SKM-1 treated with dmso at 0.1 percent for 144 hours (cell line): Measurements from ENCODE around the gene RCE1.

Experiments
- DNase-seq: peaks from one replicate; lab custom pipeline; 2025; ENCODE audit not compliant: unreplicated experiment; lab: John Stamatoyannopoulos, UW

RCE1 gene

DNA sequence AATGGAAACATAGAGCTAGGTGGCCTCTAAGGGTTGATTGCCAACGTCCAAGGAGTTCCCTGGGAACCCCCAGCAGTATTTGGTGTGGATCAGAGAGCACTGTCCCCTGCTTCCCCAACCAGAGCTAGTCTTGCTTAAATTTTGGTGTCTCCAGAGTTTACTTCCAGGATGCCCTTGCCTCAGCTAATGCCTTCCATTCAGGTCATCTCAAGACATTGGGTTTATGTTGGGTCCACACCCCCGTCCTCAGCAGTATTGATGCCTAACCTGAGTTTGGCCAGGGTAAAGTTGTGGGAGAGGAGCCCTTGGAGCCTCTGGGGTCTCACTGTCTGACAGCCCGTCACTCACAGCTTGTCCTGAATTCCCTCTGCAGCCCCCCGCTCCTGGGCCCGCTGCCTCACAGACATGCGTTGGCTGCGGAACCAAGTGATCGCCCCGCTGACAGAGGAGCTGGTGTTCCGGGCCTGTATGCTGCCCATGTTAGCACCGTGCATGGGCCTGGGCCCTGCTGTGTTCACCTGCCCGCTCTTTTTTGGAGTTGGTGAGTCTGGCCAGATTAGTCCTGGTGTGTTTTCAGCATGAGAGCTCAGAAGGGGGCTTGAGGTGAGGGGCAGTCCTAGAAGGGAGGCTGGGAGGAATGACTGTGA lies 1.4 kb downstream of the RCE1 start:
- no peak for DNase-seq

DNA sequence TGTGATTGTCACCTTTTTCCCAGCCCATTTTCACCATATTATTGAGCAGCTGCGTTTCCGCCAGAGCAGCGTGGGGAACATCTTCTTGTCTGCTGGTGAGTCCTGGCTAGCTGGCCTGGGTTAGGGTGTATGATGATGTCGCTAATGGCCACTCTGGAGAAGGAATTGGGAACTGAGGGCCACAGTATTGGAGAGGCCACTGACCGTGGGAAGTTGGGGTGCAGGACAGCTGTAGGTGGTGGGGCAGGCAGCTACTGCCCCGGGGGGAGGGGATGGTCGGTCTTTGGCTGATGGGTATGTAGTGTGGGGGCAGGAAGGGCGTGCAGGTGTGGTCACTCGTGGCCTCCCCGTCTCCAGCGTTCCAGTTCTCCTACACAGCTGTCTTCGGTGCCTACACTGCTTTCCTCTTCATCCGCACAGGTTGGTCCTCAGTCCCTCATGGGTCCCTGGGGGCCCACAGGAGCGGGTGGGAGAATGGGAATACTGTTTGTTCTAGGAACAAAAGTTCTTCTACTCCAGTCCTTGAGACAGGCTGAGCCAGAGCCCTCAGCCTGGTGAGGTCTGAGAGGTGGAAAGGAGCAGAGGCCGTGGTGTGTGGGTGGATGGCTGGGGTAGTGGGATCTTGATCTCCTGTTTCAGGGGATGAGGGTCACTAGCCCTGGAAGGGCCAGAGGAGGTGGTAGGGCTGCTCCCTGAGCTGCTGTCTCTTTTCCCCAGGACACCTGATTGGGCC lies 2.1 kb downstream of the RCE1 start:
- no peak for DNase-seq

DNA sequence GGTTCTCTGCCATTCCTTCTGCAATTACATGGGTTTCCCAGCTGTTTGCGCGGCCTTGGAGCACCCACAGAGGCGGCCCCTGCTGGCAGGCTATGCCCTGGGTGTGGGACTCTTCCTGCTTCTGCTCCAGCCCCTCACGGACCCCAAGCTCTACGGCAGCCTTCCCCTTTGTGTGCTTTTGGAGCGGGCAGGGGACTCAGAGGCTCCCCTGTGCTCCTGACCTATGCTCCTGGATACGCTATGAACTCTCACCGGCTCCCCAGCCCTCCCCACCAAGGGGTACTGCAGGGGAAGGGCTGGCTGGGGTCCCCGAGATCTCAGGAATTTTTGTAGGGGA lies 2.6 kb downstream of the RCE1 start:
- DNase-seq: no peak

DNA sequence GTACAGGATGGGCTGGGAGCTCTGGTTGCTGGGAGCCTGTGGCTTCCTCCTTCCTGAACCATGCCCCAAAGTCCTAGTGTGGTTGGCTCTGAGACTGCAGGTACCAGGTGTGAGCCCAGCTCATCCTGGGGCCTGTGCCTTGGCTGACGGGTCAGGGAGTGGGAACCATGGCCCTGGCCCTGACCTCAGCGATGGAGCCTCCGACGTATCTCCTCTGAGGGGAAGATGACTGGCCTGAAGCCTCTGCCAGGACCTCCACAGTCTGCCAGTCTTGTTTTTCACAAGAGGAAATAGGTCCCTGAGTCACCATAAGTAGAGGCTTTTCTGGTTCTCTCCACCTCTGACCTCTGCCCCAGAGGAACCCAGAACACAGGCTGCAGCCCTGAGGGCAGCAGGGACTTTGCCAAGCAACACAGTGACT lies 3.4 kb downstream of the RCE1 start:
- no peak for DNase-seq

DNA sequence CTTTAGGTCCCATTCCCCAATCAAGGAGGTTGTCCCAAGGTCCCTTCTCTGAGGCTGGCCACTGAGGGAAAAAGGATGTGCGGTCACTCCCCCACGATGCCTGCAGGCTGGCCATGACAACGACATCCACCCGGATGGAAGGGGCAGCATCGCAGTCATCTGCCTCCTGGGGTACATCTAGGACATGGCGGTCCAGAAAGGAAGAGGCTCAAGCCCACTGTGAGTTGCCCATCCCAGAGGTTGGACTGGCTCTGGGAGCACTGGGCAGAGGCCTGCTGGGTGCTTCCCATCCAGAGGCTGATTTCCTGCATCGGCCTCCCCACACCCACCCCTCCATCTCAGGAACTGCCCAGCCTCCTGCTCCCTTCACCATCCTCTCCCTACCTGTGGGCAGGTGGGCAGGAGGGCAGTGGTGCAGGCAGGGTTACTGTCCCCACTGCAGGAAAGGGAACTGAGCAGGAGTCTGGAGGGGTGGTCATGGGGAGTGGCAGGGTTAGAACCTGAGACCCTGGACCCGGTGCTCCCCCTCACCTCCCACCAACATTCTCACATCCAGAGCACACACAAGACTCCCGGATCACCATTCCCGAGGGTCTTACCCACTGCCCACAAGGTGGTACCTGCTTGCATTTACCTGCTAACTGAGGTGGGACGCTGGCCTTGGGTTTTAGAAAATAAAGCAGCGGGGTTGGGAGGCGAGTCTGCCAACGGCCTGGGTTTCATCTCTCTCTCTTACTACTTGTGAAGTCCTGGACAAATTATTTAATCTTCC lies 4.4 kb downstream of the RCE1 start:
- DNase-seq: no peak

DNA sequence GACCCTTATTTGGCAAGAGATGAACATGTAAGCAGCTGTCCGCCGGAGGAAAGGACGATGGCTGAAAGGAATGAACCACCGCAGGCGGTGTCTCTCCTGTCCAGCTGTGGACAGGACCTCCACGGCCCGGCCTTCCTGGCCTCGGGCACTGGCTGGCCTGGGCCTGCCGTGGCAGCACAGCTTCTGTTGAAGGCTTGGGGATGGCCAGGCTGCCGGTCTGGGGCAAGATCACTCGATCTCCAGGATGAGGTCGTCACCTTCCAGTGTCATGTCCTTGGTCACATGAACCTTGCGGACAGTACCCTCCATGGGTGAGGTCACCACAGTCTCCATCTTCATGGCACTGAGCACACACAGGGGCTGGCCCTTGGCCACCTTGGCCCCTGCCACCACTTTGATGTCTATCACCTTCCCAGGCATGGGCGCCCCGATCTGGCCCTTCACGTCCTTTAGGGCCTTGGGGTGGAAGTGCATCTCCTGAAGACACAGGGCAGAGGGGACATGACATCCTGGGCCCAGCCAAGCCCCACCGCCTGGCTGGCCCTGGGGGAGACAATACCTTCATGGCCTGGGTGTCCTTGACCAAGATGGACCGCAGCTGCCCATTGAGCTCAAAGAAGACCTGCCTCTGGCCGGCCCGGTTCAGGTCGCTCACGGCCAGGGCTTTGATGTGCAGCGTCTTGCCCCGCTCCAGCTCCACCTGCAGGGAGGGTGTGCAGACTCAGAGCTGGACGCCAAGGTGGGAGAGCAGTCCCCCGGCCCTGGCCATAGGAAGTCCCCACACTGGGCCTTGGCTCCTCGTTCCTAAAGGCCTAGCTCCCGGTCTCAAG lies 5.6 kb downstream of the RCE1 start:
- DNase-seq: no peak

DNA sequence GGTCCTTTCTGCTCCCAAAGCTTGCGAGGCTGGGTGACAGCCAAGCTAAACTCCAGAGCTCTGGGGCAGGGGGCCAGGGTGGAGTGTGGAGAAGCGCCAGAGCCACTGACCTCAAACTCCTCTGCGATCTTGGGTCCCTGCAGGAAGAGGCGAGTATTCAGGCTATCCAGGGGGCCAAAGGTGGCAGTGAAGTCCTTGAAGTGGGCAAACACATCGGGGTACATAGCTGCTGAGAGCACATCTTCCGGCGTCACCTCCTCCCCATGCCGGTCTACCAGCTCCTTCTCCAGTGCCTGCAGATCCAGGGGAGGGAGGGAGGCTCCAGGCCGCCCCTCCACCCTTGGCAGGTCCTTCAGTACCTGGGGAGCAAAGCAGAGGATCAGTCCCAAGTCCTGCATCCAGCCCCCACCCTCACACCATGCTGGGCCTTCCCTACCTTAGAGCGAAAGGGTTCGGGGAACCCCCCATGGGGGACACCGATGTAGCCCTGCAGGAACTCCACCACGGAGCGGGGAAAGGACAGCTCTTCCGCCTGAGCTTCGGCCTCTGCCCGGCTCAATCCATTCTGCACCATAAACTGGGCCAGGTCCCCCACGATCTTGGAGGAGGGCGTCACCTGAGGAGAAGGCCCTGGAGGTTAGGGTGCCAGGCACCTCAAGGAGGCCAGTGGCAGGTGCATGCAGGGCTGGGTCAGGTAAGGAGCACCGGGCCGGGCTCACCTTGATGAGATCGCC lies 6.4 kb downstream of the RCE1 start:
- no peak for DNase-seq

DNA sequence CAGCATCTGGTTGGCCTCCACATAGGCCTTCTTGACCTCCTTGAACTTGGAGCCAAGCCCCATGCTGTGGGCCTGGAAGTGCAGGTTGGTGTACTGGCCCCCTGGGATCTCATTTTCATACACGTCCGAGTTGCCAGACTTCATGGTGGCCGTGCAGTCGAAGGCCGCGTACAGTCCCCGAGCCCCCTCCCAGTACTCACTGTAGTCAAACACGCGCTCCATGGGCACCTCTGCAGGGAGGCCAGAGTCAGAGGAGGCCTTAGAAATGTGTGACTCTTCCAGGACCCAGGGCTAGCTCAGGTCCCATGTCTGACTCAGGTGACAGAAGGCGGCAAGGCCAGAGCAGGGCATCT lies 7.0 kb downstream of the RCE1 start:
- no peak for DNase-seq

DNA sequence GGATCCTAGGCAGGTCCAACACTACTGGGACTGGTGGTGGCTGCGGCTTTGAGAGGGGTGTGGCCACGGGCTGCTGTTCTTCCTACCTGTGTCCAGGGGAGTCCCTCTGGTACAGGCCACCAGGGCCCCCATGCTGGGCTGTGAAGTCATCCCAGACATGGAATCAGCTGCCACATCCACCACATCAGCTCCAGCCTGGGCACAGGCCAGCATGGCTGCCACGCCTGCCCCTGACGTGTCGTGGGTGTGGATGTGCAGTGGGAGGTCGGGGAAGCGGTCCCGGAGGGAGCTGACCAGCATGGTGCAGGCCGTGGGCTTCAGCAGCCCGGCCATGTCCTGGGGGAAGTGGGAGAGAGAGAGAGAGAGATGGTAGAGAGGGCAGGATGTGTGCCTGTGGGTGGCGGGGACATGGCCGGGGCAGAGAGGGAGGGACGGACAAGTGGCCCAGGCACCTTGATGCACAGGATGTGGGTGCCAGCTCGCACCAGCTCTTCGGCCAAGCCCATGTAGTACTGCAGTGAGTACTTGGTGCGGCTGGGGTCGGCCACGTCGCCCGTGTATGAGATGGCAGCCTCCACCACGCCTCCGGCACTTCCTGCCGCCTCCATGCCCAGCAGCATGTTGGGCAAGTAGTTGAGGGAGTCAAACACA lies 7.5 kb downstream of the RCE1 start:
- DNase-seq: no peak

DNA sequence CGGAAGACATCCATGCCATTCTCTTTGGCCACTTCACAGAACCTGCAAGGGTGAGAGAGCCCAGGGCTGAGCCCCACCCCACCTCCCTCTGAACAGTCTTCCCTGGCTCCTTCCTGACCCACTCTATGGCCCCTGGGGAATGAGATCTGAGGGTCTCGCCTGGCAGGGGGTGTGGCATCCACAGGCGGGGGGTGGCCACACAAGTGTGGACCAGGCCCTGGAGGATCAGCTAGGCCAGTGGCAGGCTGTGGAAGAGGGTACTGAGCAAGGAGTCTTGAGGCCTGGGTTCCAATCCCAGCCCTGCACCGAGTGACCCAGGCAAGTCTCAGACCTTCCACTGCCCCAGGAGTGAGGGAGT lies 8.0 kb downstream of the RCE1 start:
- no peak for DNase-seq

DNA sequence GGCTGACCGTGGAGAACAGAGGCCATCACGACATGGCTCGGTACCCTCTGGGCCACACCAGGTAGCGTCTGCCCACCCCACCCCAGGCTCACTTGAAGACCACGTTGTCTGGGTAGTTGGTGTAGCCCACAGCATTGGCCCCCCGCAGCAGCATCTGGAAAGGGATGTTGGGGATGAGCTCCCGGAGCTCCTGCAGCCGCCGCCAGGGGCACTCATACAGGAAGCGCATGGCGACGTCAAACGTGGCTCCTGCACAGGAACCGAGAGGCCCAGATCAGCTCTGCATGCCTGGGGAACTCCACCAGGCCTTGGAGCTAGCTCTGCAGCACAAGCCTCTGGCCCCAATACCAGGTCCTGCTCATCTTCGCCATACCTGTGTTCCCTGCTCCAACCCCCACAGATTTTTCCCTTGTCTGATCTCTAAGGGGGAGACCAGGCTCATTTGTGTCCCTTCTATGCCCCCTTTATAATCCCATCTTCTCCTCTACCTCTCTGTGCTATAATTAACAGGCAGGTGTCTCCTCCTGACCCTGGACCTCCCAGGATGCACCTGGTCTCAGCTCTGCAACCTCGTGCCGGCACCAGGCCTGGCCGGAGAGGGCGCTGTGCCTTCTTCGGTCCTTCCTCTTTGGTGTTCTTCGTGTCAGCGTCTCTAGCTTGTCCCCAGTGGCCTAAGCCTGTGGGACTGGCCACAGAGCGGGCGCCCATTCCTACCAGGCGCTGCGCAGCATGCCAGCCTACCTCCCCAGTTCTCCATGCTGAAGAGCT lies 8.6 kb downstream of the RCE1 start:
- peak; percentile 12 for DNase-seq

DNA sequence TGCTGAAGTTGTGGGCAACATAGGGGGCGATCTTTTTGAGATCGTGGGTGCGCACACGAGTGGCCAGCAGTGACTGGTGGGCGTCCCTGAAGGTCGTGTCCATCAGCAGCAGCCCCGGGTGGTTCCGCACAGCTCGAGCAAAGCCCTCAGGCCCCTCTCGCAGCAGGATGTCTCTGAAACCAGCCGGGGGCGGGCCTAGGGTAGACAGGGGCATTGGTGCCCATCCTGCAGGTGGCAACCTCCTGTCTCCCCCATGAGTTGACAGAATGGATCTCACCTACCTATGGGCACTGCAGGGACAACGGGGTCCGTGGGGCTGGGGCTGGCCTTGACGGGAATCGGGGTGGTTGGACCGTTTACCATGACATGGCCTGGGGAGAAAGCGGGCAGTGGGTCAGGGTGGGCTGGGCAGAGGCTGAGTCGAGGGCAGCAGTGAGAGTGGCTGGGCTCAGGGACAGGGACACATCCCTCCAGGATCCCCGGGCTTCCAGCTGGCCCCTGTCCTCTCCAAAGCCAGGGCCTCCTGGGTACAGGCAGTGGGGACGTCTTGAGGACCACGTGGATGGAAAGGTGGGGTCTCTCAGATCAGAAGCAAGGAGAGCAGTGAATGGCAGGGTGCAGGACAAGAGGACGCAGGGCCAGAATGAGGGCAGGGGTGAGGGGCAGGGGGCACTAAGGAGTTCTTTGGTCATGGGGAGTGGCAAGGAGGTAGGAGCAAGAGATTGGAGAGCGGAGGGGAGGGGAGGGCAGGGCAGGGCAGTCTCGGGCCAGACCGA lies 9.4 kb downstream of the RCE1 start:
- DNase-seq: no peak

DNA sequence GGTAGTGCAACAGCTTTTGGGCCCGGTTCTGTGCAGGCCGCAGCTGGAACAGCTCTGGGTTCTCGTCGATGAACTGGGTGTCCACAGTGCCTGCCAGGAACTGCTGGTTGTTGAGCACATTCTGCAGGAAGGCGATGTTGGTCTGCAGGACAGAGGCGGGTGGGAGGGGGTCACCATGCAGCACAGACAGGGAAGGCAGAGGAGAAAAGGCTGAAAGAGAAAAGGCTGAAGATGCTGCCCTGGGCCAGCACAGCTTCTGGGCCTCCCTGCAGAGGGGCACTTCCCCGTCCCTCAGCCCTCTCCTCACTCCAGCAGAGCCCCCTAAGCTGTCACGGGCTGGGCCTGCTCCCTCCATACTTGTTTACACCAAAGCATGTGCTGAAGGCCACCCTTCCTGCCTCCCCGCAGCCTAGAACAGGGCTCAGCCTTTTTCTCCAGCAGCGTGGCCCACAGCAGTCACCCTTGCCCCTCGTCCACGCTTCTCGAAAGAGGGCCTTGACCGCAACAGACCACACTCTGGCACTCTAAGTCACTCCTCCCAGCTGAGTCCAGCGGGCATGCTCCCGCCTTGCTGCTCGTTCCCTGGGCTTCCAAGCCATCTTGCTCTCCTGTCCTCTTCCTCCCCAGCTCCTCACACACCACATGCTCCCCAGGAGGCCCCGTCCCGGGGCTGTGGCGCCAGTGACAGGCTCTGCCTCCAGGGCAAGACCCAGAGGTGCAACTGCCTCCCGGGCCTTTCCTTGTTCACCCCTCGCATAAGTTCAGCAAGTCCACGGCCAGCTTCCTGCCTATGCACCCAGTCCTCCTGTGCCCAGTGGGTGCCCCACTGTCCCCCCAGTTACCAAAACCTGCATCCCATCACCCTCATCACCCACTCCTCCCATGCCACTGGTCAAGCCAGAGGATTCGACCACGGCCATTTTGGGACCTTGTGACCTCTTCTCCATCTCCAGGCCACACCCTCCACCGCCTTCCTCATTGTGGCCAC lies 10.3 kb downstream of the RCE1 start:
- DNase-seq: no peak

DNA sequence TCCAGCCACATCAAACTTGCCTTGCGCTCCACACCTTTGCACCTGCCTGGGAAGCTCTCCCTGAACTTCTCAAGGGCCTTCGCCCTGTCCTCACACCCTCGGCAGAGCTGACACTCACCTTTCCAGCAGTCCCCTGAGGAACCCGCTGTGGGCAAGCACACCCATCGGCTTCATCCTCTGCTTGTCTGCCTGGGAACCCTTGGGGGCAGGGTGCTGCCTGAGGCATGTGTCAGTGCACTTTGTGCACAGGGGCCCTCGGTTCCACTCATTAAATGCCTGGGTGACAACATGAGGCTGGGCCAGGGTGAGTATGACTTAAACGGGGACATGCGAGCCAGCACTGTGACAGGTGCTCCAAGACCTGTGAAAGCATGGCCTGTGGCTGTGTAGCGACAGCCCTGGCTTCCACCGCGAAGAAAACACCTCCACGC lies 11.0 kb downstream of the RCE1 start:
- DNase-seq: no peak

DNA sequence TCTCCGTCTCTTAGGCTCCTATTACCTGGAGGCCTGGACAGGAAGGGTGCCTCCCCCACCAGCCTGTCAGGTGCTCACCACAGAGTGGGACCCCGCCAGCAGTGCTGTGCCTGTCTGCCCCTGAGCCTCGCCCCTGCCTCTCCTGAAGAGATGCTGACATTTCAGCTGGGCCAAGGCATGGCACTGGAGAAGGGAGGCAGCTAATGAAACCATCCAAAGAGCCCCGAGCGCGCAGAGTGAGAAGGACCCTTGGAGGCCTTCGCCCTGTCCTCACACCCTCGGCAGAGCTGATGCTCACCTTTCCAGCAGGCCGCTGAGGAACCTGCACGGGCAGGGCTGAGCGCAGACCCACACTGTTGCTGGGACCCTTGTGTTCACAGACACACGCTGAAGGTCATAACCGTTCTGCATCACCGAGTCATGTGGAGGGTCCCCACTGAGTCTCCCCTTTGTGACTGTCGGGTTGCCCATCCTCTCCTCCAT lies 11.5 kb downstream of the RCE1 start:
- DNase-seq: no peak

DNA sequence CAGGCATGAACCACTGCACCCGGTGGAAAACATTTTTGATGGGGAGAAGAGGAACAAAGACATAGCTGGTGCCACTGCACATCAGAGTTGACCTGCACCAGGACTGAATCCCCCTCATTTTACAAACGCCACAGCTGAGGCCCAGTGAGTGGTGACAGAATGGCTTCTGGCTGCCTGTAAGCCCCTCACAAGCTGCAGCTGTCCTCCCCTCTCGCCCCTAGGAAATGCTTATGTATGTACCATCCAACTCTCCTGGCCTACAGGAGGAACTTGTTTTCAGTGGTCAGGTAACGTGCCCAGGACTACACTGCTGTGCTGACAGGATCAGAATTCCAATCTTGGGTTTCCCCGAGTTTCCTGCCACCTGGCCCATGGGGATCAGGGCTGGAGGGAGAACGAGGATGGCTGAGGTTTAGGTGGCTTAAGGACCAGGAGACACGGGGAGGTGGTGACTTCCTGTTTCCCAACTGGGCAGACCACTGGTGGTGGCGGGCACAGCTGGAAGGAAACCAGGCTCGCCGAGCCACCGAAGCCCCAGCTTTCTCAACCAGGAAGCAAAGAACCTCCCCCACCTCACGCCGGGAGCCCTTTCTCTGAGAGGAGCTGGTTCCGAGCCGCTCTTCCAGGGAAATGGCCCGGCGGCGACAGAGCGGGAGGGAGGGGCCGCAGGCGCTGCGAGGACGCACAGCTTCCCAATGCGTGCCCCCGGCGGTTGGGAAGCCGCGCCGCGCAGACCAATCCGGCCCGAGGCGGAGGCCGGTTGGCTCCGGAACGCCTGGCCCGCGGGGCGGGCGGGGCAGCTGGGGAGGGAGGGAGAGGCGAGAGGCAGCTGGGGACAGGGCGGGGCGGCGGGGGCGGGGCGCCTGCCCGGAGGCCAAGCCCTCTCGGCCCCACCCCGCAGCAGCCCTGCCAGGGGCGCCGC lies 12.6 kb downstream of the RCE1 start:
- DNase-seq: peak; percentile 86
